ENCODE results near the gene LMNB1.

LMNB1 gene

GRCh38 chr5:126878085-126878484 lies 101.1 kb downstream of the LMNB1 start:
- Histone ChIP-seq H3K27ac (no peak overlapping the region), H3K36me3 (ENCODE audit: insufficient read depth) (no peaks in the 10 kb centered on the region), H3K79me2 (ENCODE audit: insufficient read depth, low read depth) (no peaks in the 10 kb centered on the region), H3K4me1 (ENCODE audit: low read depth, poor library complexity, severe bottlenecking) (no peaks in the 10 kb centered on the region), H3K9ac (no peak overlapping the region), H4K20me1 (ENCODE audit: insufficient read depth) (no peaks in the 10 kb centered on the region), H3K4me2 (no peak overlapping the region), H3K4me3 (IDR thresholded peaks at IDR 0.05; ENCODE audit: insufficient read depth, low read depth, low read length) (no peak overlapping the region), H2AFZ (ENCODE audit: low read depth) (no peak overlapping the region), H3K27me3 (ENCODE audit: insufficient read depth, low read depth) (no peaks in the 10 kb centered on the region)
- TF ChIP-seq, protein P1, sequence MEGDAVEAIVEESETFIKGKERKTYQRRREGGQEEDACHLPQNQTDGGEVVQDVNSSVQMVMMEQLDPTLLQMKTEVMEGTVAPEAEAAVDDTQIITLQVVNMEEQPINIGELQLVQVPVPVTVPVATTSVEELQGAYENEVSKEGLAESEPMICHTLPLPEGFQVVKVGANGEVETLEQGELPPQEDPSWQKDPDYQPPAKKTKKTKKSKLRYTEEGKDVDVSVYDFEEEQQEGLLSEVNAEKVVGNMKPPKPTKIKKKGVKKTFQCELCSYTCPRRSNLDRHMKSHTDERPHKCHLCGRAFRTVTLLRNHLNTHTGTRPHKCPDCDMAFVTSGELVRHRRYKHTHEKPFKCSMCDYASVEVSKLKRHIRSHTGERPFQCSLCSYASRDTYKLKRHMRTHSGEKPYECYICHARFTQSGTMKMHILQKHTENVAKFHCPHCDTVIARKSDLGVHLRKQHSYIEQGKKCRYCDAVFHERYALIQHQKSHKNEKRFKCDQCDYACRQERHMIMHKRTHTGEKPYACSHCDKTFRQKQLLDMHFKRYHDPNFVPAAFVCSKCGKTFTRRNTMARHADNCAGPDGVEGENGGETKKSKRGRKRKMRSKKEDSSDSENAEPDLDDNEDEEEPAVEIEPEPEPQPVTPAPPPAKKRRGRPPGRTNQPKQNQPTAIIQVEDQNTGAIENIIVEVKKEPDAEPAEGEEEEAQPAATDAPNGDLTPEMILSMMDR (conservative IDR thresholded peaks at IDR 0.05; ENCODE audit: low read depth, low read length) = no peak

GRCh38 chr5:126878634-126879033 lies 101.7 kb downstream of the LMNB1 start:
- Histone ChIP-seq H3K4me1 (ENCODE audit: low read depth, poor library complexity, severe bottlenecking) (no peaks in the 10 kb centered on the region), H3K27me3 (ENCODE audit: insufficient read depth, low read depth) (no peaks in the 10 kb centered on the region), H4K20me1 (ENCODE audit: insufficient read depth) (no peaks in the 10 kb centered on the region), H3K36me3 (ENCODE audit: insufficient read depth) (no peaks in the 10 kb centered on the region), H3K9ac (no peak overlapping the region), H3K27ac (no peak overlapping the region), H2AFZ (ENCODE audit: low read depth) (no peak overlapping the region), H3K79me2 (ENCODE audit: insufficient read depth, low read depth) (no peaks in the 10 kb centered on the region), H3K4me3 (IDR thresholded peaks at IDR 0.05; ENCODE audit: insufficient read depth, low read depth, low read length) (no peak overlapping the region), H3K4me2 (no peak overlapping the region)
- TF ChIP-seq, protein P1 (conservative IDR thresholded peaks at IDR 0.05; ENCODE audit: low read depth, low read length) = no peak

DNA sequence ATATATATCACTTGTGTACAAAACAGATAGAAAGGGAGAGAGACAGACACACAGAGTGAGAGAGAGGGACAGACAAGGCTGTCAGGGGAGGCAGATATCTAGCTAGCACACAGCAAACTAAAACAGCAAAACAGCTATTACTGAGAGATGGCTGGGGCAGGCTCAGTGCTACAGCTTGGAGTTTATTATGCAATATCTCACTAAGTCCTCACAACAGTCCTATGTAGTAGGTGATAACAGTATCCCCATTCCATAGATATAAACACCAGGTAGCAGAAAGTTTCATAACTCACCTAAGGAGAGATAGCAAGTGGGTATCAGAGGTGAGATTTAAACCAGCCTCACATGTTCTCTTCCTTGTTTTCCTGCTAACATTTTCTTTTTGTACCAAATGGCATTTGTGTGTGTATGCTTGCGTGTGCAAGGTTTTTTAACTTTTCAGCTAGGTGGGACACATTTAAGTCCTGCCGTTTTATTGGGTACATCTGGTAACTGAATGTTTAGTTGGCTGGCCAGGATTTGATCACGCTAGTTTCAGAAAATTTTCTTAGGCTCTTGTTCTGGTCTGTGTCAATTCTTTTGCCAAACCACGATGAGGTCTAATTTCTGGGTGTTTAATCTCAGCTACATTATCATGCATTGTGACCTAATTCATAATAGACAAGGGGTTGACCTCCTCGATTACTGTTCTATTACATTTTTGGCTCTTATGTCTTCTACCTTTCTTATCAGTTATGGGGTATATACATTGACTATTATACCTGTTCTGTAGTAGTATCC lies 105.1 kb downstream of the LMNB1 start:
- no peaks in the 10 kb centered on the region for H4K20me1 ChIP-seq (ENCODE audit: insufficient read depth)
- H3K9ac ChIP-seq = no peak overlapping the region
- no peaks in the 10 kb centered on the region for H3K36me3 ChIP-seq (ENCODE audit: insufficient read depth)
- no peak overlapping the region for H3K4me2 ChIP-seq
- TF ChIP-seq, protein P1 (conservative IDR thresholded peaks at IDR 0.05; ENCODE audit: low read depth, low read length) = no peak
- no peaks in the 10 kb centered on the region for H3K4me1 ChIP-seq (ENCODE audit: low read depth, poor library complexity, severe bottlenecking)
- H2AFZ ChIP-seq (ENCODE audit: low read depth) = no peak overlapping the region
- H3K27ac ChIP-seq = no peak overlapping the region
- no peak overlapping the region for H3K4me3 ChIP-seq (IDR thresholded peaks at IDR 0.05; ENCODE audit: insufficient read depth, low read depth, low read length)
- H3K27me3 ChIP-seq (ENCODE audit: insufficient read depth, low read depth) = no peaks in the 10 kb centered on the region
- no peaks in the 10 kb centered on the region for H3K79me2 ChIP-seq (ENCODE audit: insufficient read depth, low read depth)

GRCh38 chr5:126883564-126884245 lies 106.8 kb downstream of the LMNB1 start:
- H3K27me3 ChIP-seq (ENCODE audit: insufficient read depth, low read depth) = no peaks in the 10 kb centered on the region
- H3K4me2 ChIP-seq = no peak overlapping the region
- no peaks in the 10 kb centered on the region for H4K20me1 ChIP-seq (ENCODE audit: insufficient read depth)
- H2AFZ ChIP-seq (ENCODE audit: low read depth) = no peak overlapping the region
- H3K79me2 ChIP-seq (ENCODE audit: insufficient read depth, low read depth) = no peaks in the 10 kb centered on the region
- H3K36me3 ChIP-seq (ENCODE audit: insufficient read depth) = no peaks in the 10 kb centered on the region
- H3K4me1 ChIP-seq (ENCODE audit: low read depth, poor library complexity, severe bottlenecking) = no peaks in the 10 kb centered on the region
- TF ChIP-seq, protein P1 (conservative IDR thresholded peaks at IDR 0.05; ENCODE audit: low read depth, low read length) = no peak
- no peak overlapping the region for H3K27ac ChIP-seq
- no peak overlapping the region for H3K4me3 ChIP-seq (IDR thresholded peaks at IDR 0.05; ENCODE audit: insufficient read depth, low read depth, low read length)
- no peak overlapping the region for H3K9ac ChIP-seq
